Activated CD8-positive, alpha-beta memory T cell treated with anti-CD3 and anti-CD28 coated beads for 36 hours (primary cell): ENCODE results near the gene MRPL20. TPM values are rescaled to one million over a fixed set of nuclear protein-coding genes. Genes with fewer than 3 reads are reported as not detected.

Experiments used
- CTCF ChIA-PET: fragments of 350-600 bp; sonication (Branson Sonifier 250); formaldehyde crosslinking; loops from one replicate; lab custom pipeline; 2021; ENCODE audit warnings: antibody characterized with exemption; lab: Charles Lee
- POLR2A ChIA-PET: fragments of 350-600 bp; sonication (Branson Sonifier 250); formaldehyde crosslinking; loops from one replicate; lab custom pipeline; 2021; ENCODE audit warnings: antibody characterized with exemption; lab: Charles Lee
- total RNA-seq, 2 experiments: library from RNA; stranded (reverse); gene quantifications; one replicate each; pipeline ENCODE4 v1.2.3, GENCODE V29; 2021

Gene MRPL20
- total RNA-seq, 2 experiments from 2014 or later, result 191 to 196 TPM

- ChIA-PET POLR2A (no interaction called here), CTCF (interaction anchor here (0.8 kb wide), 1 partner anchor 470 kb away, joined by 3 read pairs; no protein-coding TSS in a partner anchor)
Observed at GRCh38 chr1:1438531-1439381, 31.7 kb upstream of the MRPL20 start.

DNA sequence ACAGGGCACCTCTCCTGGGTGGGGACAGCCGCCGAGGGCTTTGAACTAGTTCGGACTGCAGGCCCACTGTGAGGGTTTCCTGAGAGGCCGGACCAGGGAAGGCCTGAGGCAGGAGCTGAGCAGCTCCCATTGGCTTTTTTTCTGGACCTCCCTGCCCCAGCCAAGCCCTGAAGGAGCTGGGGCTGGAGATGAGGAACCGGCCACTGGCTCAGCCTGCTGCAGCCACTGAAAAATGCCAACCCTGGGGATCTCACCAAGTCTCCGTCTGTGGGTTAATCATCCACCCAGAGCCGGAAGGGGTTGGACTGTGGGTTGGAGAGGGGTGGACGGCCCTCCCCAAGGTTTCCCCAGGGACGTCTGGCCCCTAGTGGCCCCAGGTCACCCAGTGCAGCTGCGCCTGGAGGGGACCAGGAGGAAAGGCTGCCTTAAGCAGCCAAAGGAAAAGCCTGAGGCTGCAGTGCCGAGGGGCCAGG, 30.8 kb upstream of the MRPL20 start:
- CTCF ChIA-PET, result interaction anchor here (0.8 to 1.0 kb wide), 2 partner anchors 143 to 471 kb away, joined by 3 read pairs; no protein-coding TSS in a partner anchor

GRCh38 chr1:1437033-1437903, 30.2 kb upstream of the MRPL20 start:
- CTCF ChIA-PET, result interaction anchor here (0.8 to 1.0 kb wide), 2 partner anchors 142 to 471 kb away, joined by 3 read pairs; no protein-coding TSS in a partner anchor

More for the DNA sequence above, 30.8 kb upstream of the MRPL20 start:
- POLR2A ChIA-PET, result interaction anchor here (0.6 kb wide), 1 partner anchor 304 kb away, joined by 3 read pairs; no protein-coding TSS in a partner anchor

GRCh38 chr1:1436630-1437032, 29.5 kb upstream of the MRPL20 start:
- ChIA-PET POLR2A (no interaction called here), CTCF (interaction anchor here (1.0 kb wide), 1 partner anchor 142 kb away, joined by 3 read pairs; no protein-coding TSS in a partner anchor)

More at GRCh38 chr1:1437033-1437903, 30.2 kb upstream of the MRPL20 start:
- POLR2A ChIA-PET, result no interaction called here

GRCh38 chr1:1435911-1436629, 29.0 kb upstream of the MRPL20 start:
- CTCF ChIA-PET, result no interaction called here
- POLR2A ChIA-PET, result no interaction called here

GRCh38 chr1:1435106-1435903, 28.2 kb upstream of the MRPL20 start, which contains the start of gene VWA1:
VWA1 (plus strand) TSS chr1:1435690; CDS start chr1:1435749, 59 bp downstream.
- POLR2A ChIA-PET, result interaction anchor here (0.6 kb wide), 1 partner anchor 31 kb away, joined by 3 read pairs; no protein-coding TSS in a partner anchor
- CTCF ChIA-PET, result no interaction called here

GRCh38 chr1:1434824-1435105, 27.7 kb upstream of the MRPL20 start:
- POLR2A ChIA-PET, result interaction anchor here (0.6 kb wide), 1 partner anchor 30 kb away, joined by 3 read pairs; no protein-coding TSS in a partner anchor
- CTCF ChIA-PET, result interaction anchor here (1.2 to 1.5 kb wide), 2 partner anchors 27 to 32 kb away, joined by 3 read pairs; no protein-coding TSS in a partner anchor

- CTCF ChIA-PET, result interaction anchor here (1.2 to 1.5 kb wide), 2 partner anchors 26 to 32 kb away, joined by 3 read pairs; no protein-coding TSS in a partner anchor
- POLR2A ChIA-PET, result interaction anchor here (0.6 kb wide), 1 partner anchor 30 kb away, joined by 3 read pairs; no protein-coding TSS in a partner anchor
Observed at GRCh38 chr1:1434131-1434823, 27.2 kb upstream of the MRPL20 start.

GRCh38 chr1:1433804-1434130, 26.7 kb upstream of the MRPL20 start:
- POLR2A ChIA-PET, result no interaction called here
- CTCF ChIA-PET, result interaction anchor here (1.2 to 1.5 kb wide), 2 partner anchors 26 to 31 kb away, joined by 3 read pairs; no protein-coding TSS in a partner anchor

DNA sequence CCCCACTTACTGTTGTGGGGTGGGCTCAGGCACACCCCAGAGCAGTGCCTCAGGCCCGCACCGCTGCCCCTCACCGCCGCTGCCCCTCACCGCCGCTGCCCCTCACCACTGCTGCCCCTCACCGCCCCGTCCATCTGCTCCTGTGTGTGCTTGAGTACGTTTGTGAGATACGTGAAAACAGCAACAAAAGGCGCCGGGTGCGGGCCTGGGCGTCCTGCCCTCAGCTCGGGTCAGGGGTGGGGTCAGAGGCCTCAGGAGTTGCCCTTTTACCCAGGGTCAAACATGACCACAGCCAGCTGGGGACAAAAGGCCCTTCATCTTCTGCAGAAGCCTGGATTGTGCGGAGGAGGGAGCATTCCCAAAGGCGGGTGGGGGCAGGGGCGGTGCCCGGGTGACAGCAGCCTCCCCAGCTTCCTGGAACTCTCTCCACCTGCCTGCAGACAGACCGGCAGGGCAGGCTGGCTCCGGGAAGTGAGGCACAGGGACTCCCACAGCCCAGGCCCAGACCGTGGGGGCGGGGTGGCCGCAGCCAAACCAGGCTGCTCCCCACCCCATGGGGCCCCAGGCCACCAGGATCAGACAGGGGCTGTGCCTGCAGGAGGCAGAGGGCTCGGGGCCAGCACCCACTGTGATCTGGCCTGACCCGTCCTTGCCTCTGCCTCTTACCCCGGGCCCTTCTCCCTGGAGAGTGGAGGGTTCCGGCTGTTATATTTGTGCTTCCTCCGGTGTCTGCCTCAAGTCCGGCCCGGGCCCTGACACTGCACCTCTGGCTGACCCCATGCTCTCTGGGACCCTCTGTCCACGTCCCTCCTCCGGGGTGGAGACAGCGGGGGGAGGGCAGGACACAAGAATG, 26.1 kb upstream of the MRPL20 start:
- CTCF ChIA-PET, result interaction anchor here (1.2 to 1.5 kb wide), 2 partner anchors 25 to 31 kb away, joined by 3 read pairs; no protein-coding TSS in a partner anchor

GRCh38 chr1:1432274-1432950, 25.3 kb upstream of the MRPL20 start:
- ChIA-PET POLR2A (no interaction called here), CTCF (interaction anchor here (1.4 kb wide), 1 partner anchor 8 kb away, joined by 3 read pairs; no protein-coding TSS in a partner anchor)

More for the DNA sequence above, 26.1 kb upstream of the MRPL20 start:
- POLR2A ChIA-PET, result no interaction called here

- POLR2A ChIA-PET, result no interaction called here
- CTCF ChIA-PET, result interaction anchor here (1.4 kb wide), 1 partner anchor 9 kb away, joined by 3 read pairs; no protein-coding TSS in a partner anchor
Observed at GRCh38 chr1:1431845-1432273, 24.8 kb upstream of the MRPL20 start.

GRCh38 chr1:1430992-1431844, 24.1 kb upstream of the MRPL20 start:
- POLR2A ChIA-PET, result no interaction called here
- CTCF ChIA-PET, result interaction anchor here (1.4 kb wide), 1 partner anchor 10 kb away, joined by 3 read pairs; no protein-coding TSS in a partner anchor
